COLO668 (cell line): Measurements from ENCODE around the gene TAAR5.
"Not testable (repeated sequence)": the region's sequence is repeated elsewhere in the genome, so short reads cannot be mapped to it uniquely, and the experiment has no call there.

Source experiments
- DNase-seq: peaks from one replicate; lab custom pipeline; 2025; ENCODE audit not compliant: unreplicated experiment; lab: John Stamatoyannopoulos, UW

TAAR5 gene

GRCh38 chr6:132589454-132589853 lies at the start of gene TAAR5:
TSS of gene TAAR5 (minus strand) at chr6:132589741. CDS start at chr6:132589686, 55 bp downstream.
- no peak for DNase-seq

GRCh38 chr6:132637135-132637534 lies 47.6 kb upstream of the TAAR5 start:
- DNase-seq: not testable (repeated sequence)

- DNase-seq: not testable (repeated sequence)
Observed at GRCh38 chr6:132635906-132636305, 46.4 kb upstream of the TAAR5 start.

- DNase-seq: not testable (repeated sequence)
Observed at GRCh38 chr6:132635288-132635687, 45.7 kb upstream of the TAAR5 start.

GRCh38 chr6:132634796-132635195 lies 45.3 kb upstream of the TAAR5 start:
- no peak for DNase-seq

GRCh38 chr6:132633362-132633761 lies 43.8 kb upstream of the TAAR5 start:
- DNase-seq: no peak

GRCh38 chr6:132624175-132624574 lies 34.6 kb upstream of the TAAR5 start, which contains the start of gene TAAR2:
TSS of gene TAAR2 (minus strand) at chr6:132624275. CDS start at chr6:132624275, 0 bp downstream.
- DNase-seq: no peak

GRCh38 chr6:132623106-132623845 lies 33.7 kb upstream of the TAAR5 start:
- DNase-seq: no peak

- no peak for DNase-seq
Observed at GRCh38 chr6:132616677-132617076, 27.1 kb upstream of the TAAR5 start.

GRCh38 chr6:132614554-132614953 lies 25.0 kb upstream of the TAAR5 start:
- DNase-seq: no peak

- no peak for DNase-seq
Observed at GRCh38 chr6:132612449-132613108, 23.0 kb upstream of the TAAR5 start.

GRCh38 chr6:132611616-132612015 lies 22.1 kb upstream of the TAAR5 start:
- DNase-seq: no peak

- no peak for DNase-seq
Observed at GRCh38 chr6:132607544-132608233, 18.1 kb upstream of the TAAR5 start.

GRCh38 chr6:132604635-132605152 lies 15.2 kb upstream of the TAAR5 start:
- DNase-seq: no peak

GRCh38 chr6:132600900-132601299 lies 11.4 kb upstream of the TAAR5 start:
- not testable (repeated sequence) for DNase-seq

- DNase-seq: no peak
Observed at GRCh38 chr6:132598473-132598872, 8.9 kb upstream of the TAAR5 start.

GRCh38 chr6:132596201-132596600 lies 6.7 kb upstream of the TAAR5 start:
- DNase-seq: no peak

- DNase-seq: no peak
Observed at GRCh38 chr6:132592855-132593254, 3.3 kb upstream of the TAAR5 start.

GRCh38 chr6:132590362-132590761 lies 821 bp upstream of the TAAR5 start:
- no peak for DNase-seq

- DNase-seq: no peak
Observed at GRCh38 chr6:132587424-132587823, 2.1 kb downstream of the TAAR5 start.

GRCh38 chr6:132584698-132585097 lies 4.8 kb downstream of the TAAR5 start:
- no peak for DNase-seq

- no peak for DNase-seq
Observed at GRCh38 chr6:132571774-132572173, 17.8 kb downstream of the TAAR5 start.
